CD4-positive, alpha-beta T cell (primary cell): ENCODE results near the gene LRRC74A. TPM values are rescaled to one million over a fixed set of nuclear protein-coding genes. Genes with fewer than 3 reads are reported as not detected.

ENCODE experiments used
- ATAC-seq: fragments of 200-7000 bp; cut with Tn5 transposase; one replicate; pipeline ENCODE4 v1.10.0; 2022; ENCODE audit warnings: mild to moderate bottlenecking; ENCODE audit not compliant: poor library complexity
- CTCF ChIA-PET: fragments of 350-600 bp; sonication (Branson Sonifier 250); formaldehyde crosslinking; loops from one replicate; lab custom pipeline; 2021; ENCODE audit warnings: antibody characterized with exemption, inconsistent platforms; lab: Charles Lee
- POLR2A ChIA-PET: fragments of 350-600 bp; sonication (Branson Sonifier 250); formaldehyde crosslinking; loops from one replicate; lab custom pipeline; 2021; ENCODE audit warnings: antibody characterized with exemption, inconsistent platforms; lab: Charles Lee
- DNase-seq, 14 experiments: peaks; one replicate each; pipeline ENCODE4 v3.0.0-alpha.2; 2013 to 2020; ENCODE audit warnings: mixed read lengths in 2 of 14
- H3K27ac ChIP-seq, 2 donors: one replicate each; pipeline versions ENCODE4 v1.5.1 to v1.7.0; 2013; ENCODE audit warnings: low read length in 2 of 2, low read depth in 1 of 2, mild to moderate bottlenecking in 1 of 2
- H3K27me3 ChIP-seq, 2 experiments: 1 replicate in 1 of 2; 2 replicates in 1 of 2; pipeline versions ENCODE4 v1.6.1 to v1.7.0; 2013; ENCODE audit warnings: low read length in 2 of 2, control low read depth in 1 of 2, mild to moderate bottlenecking in 1 of 2, moderate library complexity in 1 of 2; ENCODE audit not compliant: insufficient read depth in 2 of 2, control insufficient read depth in 1 of 2
- H3K36me3 ChIP-seq: one replicate; pipeline ENCODE4 v1.6.1; 2013; ENCODE audit warnings: low read length, control low read depth; ENCODE audit not compliant: insufficient read depth
- H3K4me1 ChIP-seq: one replicate; pipeline ENCODE4 v1.6.1; 2013; ENCODE audit warnings: low read length, control low read depth; ENCODE audit not compliant: insufficient read depth
- H3K4me3 ChIP-seq: one replicate; pipeline ENCODE4 v1.5.1; 2013; ENCODE audit warnings: mild to moderate bottlenecking, low read length, moderate library complexity
- H3K9me3 ChIP-seq, 2 experiments: 1 replicate in 1 of 2; 2 replicates in 1 of 2; pipeline versions ENCODE4 v1.6.1 to v1.7.0; 2013; ENCODE audit warnings: low read length in 2 of 2, mild to moderate bottlenecking in 2 of 2, control low read depth in 1 of 2, moderate library complexity in 1 of 2; ENCODE audit not compliant: control insufficient read depth in 1 of 2, insufficient read depth in 1 of 2
- H3K27ac Mint-ChIP-seq: one replicate; pipeline ENCODE4 v1.8.0; 2020; ENCODE audit warnings: mixed read lengths
- H3K27me3 Mint-ChIP-seq: one replicate; pipeline ENCODE4 v1.8.0; 2021; ENCODE audit warnings: mixed read lengths
- H3K36me3 Mint-ChIP-seq: one replicate; pipeline ENCODE4 v1.8.0; 2021; ENCODE audit warnings: low read depth, mixed read lengths
- H3K4me1 Mint-ChIP-seq: one replicate; pipeline ENCODE4 v1.8.0; 2021; ENCODE audit warnings: low read depth, mixed read lengths
- H3K4me3 Mint-ChIP-seq: one replicate; pipeline ENCODE4 v1.8.0; 2020; ENCODE audit warnings: mild to moderate bottlenecking, mixed read lengths
- H3K9me3 Mint-ChIP-seq: one replicate; pipeline ENCODE4 v1.8.0; 2020; ENCODE audit warnings: mixed read lengths
- intact Hi-C, 2 experiments: fragments of 100-400 bp; cut with DNase I in 1 of 2; cut with micrococcal nuclease in 1 of 2; formaldehyde crosslinking; loops; one replicate each; pipeline versions ENCODE4 v1.15.1 to v1.9.0; 2023 to 2025; cut with DNase I, micrococcal nuclease
- total RNA-seq, 174 experiments: library from RNA in 2 of 174; stranded (reverse) in 2 of 174; gene quantifications; one replicate each; pipeline ENCODE4 v1.2.3 and lab custom pipeline; 2021 to 2026
- TF ChIP-seq, protein P1 (sequence below): fragments of 200-600 bp; IDR thresholded peaks from one replicate; pipeline ENCODE4 v1.8.0; 2022; ENCODE audit warnings: antibody characterized with exemption, mild to moderate bottlenecking

Gene LRRC74A
- total RNA-seq, 2 experiments from 2014 or later = not detected

DNA sequence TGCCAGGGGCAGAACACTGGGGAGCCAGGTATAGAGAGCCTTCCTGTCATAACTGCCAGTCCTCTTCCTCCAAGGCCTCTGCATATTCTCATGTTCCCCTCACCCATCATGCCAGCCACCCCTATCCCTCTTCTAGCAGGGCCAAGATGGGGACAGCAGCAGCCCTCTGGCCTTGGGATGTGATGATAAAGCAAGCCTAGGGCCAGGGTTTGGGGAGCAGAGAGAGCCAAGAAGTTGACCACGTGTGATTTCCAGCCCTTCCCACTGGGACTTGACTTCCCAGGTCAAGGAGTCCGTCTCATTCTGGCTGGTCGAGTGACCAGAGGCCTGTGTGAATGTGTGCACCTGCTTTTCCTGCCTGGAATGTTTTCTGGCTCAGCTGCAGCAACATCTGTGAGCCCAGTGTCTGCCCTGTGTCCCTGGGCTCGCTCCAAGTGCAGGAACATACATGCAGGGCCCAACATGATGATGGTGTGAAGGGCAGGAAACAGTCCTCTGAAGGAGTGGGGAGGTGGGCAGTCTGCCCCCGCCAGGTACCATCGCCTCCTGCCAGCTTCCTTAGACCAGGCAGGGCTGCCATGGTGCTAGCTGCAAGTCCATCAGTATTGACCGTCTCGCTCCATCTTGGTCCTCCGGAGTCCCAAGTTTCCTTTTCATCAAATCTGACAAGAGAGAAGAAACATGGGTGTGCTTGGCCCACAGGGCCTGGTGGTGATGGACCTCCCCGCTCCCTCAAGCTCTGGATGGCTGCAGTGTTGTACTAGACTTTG lies 43.9 kb upstream of the LRRC74A start:
- Mint-ChIP-seq H3K4me1 (peaks cover 23% of the 10 kb centered on the region), H3K27me3 (no peaks in the 10 kb centered on the region), H3K9me3 (no peaks in the 10 kb centered on the region), H3K4me3 (no peak overlapping the region), H3K27ac (peak overlapping the region; percentile 59), H3K36me3 (peaks cover 52% of the 10 kb centered on the region)
- Histone ChIP-seq H3K27me3 (no peaks in the 10 kb centered on the region), H3K27ac (peak overlapping the region in 1 of 2 donors; percentile 12), H3K9me3 (no peaks in the 10 kb centered on the region), H3K4me3 (no peak overlapping the region), H3K36me3 (peaks cover 32% of the 10 kb centered on the region), H3K4me1 (peaks cover 39% of the 10 kb centered on the region)
- POLR2A ChIA-PET = interaction anchor here (1.2 kb wide), 1 partner anchor 29 kb away, joined by 3 read pairs; no protein-coding TSS in a partner anchor
- no peak for DNase-seq
- TF ChIP-seq, protein P1, sequence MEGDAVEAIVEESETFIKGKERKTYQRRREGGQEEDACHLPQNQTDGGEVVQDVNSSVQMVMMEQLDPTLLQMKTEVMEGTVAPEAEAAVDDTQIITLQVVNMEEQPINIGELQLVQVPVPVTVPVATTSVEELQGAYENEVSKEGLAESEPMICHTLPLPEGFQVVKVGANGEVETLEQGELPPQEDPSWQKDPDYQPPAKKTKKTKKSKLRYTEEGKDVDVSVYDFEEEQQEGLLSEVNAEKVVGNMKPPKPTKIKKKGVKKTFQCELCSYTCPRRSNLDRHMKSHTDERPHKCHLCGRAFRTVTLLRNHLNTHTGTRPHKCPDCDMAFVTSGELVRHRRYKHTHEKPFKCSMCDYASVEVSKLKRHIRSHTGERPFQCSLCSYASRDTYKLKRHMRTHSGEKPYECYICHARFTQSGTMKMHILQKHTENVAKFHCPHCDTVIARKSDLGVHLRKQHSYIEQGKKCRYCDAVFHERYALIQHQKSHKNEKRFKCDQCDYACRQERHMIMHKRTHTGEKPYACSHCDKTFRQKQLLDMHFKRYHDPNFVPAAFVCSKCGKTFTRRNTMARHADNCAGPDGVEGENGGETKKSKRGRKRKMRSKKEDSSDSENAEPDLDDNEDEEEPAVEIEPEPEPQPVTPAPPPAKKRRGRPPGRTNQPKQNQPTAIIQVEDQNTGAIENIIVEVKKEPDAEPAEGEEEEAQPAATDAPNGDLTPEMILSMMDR = no peak
- no peak for ATAC-seq
- intact Hi-C loops = no loop called here
- CTCF ChIA-PET = interaction anchor here (3.0 kb wide), 1 partner anchor 72 kb away, joined by 30 read pairs; no protein-coding TSS in a partner anchor

DNA sequence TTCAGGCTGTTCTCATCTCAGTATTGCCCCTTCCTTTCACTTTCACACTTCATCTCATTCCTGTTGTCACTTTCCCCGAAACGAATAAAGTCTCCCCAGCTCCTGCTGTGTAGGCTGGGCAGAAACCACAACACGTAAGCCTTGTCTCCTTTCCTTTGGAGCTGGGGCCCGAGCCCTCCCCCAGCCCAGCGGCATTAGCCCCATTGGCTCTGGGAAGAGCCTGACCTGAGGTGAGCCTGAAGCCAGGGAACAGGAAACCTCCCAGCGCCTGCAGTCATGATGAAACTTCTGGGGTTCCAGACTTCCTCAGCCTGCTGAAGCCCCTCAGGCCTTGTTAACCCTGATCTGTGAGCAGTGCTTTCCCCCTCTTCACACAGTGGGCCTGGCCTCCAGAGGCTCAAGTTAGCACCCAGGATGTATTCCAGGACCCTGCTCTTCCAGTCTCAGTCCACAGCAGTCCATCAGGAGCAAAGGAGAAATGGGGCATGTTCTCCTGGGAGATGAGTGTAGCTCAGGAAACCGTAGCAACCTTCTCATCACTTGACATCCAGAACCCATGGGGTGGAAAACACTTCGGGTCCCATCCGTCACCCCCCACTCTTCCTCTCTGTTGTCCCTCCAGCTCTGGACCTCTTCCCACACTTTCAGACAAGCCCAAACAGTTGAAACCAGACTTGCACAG lies 43.2 kb upstream of the LRRC74A start:
- no peak for DNase-seq

More for the DNA sequence above, 43.2 kb upstream of the LRRC74A start:
- Mint-ChIP-seq H3K27me3 (no peaks in the 10 kb centered on the region), H3K4me3 (no peak overlapping the region), H3K27ac (peak overlapping the region; percentile 59), H3K36me3 (peaks cover 59% of the 10 kb centered on the region), H3K9me3 (no peaks in the 10 kb centered on the region), H3K4me1 (peaks cover 23% of the 10 kb centered on the region)
- Histone ChIP-seq H3K27ac (no peak overlapping the region), H3K4me1 (peaks cover 33% of the 10 kb centered on the region), H3K9me3 (no peaks in the 10 kb centered on the region), H3K27me3 (no peaks in the 10 kb centered on the region), H3K4me3 (no peak overlapping the region), H3K36me3 (peaks cover 39% of the 10 kb centered on the region)
- CTCF ChIA-PET = interaction anchor here (0.6 to 3.0 kb wide), 2 partner anchors 72 to 1073 kb away, joined by 5 to 30 read pairs; no protein-coding TSS in a partner anchor
- POLR2A ChIA-PET = interaction anchor here (0.6 to 1.2 kb wide), 2 partner anchors 28 to 30 kb away, joined by 3 read pairs; partner anchors contain the start of gene ANGEL1
- no peak for ATAC-seq
- intact Hi-C loops = no loop called here
- TF ChIP-seq, protein P1 = no peak
